LNCaP clone FGC (cell line): ENCODE data around the gene OVOL3.

ENCODE experiments used
- DNase-seq: peaks from one replicate; pipeline ENCODE4 v3.0.0-alpha.2; 2011; ENCODE audit warnings: low read depth
- H3K4me3 ChIP-seq: 2 replicates; pipeline ENCODE4 v1.5.1; 2011; ENCODE audit warnings: mild to moderate bottlenecking, low read depth, low read length, control low read depth
- TF ChIP-seq, protein P1 (sequence below): IDR thresholded peaks from 2 replicates; pipeline ENCODE4 v1.5.1; 2012; ENCODE audit warnings: mild to moderate bottlenecking; ENCODE audit not compliant: control insufficient read depth, insufficient read depth; ENCODE audit errors: extremely low read depth

Gene OVOL3

DNA sequence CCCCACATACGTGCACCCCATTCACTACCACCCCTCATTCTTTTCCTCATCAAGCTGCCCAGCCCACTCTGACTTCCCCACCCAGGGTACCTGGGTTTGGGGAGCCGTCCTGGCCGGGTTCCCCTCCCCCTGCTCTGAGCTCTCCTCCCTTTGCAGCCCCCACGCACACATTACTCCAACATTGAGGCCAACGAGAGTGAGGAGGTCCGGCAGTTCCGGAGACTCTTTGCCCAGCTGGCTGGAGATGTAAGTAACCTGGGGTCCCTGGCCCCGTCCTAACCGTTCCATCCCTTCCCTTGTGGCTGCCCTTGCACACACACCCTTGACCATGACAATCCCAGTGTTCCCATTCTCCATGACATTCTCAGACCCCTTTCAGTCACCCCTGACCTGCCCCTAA lies 31.6 kb downstream of the OVOL3 start:
- no peak overlapping the region for H3K4me3 ChIP-seq
- TF ChIP-seq, protein P1, sequence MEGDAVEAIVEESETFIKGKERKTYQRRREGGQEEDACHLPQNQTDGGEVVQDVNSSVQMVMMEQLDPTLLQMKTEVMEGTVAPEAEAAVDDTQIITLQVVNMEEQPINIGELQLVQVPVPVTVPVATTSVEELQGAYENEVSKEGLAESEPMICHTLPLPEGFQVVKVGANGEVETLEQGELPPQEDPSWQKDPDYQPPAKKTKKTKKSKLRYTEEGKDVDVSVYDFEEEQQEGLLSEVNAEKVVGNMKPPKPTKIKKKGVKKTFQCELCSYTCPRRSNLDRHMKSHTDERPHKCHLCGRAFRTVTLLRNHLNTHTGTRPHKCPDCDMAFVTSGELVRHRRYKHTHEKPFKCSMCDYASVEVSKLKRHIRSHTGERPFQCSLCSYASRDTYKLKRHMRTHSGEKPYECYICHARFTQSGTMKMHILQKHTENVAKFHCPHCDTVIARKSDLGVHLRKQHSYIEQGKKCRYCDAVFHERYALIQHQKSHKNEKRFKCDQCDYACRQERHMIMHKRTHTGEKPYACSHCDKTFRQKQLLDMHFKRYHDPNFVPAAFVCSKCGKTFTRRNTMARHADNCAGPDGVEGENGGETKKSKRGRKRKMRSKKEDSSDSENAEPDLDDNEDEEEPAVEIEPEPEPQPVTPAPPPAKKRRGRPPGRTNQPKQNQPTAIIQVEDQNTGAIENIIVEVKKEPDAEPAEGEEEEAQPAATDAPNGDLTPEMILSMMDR, result no peak
- no peak for DNase-seq

GRCh38 chr19:36144624-36145023 lies 33.7 kb downstream of the OVOL3 start:
- no peak for DNase-seq
- TF ChIP-seq, protein P1, result no peak
- H3K4me3 ChIP-seq, result no peak overlapping the region

DNA sequence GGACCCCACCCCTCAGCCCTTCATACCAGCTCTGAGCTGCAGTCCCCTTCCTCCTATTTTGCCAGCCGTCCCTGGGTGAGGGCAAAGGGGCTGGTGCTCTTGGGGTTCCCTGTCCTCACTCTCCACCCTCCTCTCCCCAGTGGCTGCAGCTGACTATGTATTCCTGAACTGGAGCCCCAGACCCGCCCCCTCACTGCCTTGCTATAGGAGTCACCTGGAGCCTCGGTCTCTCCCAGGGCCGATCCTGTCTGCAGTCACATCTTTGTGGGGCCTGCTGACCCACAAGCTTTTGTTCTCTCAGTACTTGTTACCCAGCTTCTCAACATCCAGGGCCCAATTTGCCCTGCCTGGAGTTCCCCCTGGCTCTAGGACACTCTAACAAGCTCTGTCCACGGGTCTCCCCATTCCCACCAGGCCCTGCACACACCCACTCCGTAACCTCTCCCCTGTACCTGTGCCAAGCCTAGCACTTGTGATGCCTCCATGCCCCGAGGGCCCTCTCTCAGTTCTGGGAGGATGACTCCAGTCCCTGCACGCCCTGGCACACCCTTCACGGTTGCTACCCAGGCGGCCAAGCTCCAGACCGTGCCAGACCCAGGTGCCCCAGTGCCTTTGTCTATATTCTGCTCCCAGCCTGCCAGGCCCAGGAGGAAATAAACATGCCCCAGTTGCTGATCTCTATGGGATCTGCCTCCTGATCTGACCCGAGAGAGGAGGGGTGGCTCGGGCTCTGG lies 38.9 kb downstream of the OVOL3 start:
- H3K4me3 ChIP-seq, result no peak overlapping the region
- no peak for DNase-seq
- TF ChIP-seq, protein P1, result no peak

DNA sequence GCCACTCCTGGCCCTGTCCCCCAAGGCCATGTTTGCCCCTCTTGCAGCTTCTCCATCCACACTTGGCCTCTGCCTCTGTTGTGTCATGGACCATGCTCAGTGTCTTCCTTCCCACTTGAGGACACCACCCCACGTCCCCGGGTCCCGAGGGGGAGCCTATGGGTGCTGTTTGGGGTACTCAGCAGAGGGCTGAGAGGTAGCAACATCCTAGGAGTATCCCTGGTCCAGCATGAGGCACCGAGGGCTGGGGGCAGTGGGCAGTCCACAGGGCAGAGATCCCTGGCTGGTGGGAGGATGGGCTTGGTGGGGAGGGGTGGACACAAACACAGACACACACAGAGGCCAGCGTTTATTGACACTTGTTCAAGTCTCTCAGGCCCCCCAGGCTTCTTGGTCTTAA lies 39.6 kb downstream of the OVOL3 start:
- no peak overlapping the region for H3K4me3 ChIP-seq
- DNase-seq, result no peak
- TF ChIP-seq, protein P1, result no peak

DNA sequence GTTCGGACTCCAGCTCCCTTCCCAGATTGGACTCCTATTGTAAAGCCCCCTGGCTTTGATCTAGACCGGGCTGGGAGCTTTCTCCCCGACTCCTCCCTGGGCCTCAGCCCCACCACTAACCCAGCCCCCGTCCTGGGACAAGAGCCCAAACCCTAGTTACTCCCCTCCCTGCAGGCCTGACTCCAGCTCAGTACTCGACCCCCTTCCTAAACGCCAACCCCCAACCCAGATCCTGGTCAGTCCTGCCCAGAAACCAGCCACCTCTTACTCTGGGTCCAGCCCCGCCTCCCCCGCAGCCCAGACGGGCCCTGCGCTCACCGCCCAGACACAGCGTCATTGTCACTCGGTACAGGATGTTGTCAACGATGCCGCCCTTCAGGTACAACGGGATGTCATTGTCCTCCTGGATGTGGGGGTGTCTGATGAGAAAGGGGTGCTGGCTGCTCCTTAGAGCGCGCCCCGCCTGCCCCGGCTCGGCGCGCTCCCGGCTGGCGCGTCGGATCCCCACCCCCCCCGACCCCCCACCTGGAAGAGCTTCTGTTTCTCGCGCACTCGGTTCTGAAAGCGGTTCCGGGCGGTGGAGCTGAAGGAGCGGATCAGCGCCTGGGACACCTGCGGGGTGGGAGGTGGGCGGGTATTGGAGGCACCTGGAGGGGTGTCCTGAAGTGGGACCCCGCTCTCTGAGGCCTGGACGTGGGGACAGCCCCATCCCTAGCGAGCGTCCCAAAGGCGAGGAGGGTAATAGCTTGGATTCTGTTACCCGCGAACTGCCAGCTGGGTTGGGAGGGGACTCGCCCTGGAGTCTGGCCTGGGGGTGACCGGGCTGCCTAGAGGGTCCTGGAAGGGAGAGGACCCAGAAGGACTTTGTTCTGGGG lies 40.4 kb downstream of the OVOL3 start:
- H3K4me3 ChIP-seq, result no peak overlapping the region
- DNase-seq, result no peak
- TF ChIP-seq, protein P1, result no peak

GRCh38 chr19:36152019-36152351 lies 41.0 kb downstream of the OVOL3 start:
- DNase-seq, result no peak
- TF ChIP-seq, protein P1, result no peak
- H3K4me3 ChIP-seq, result no peak overlapping the region
